Tibial artery (tissue), 4 donors: ENCODE data around the gene GUCY2F.

Experiments used
- DNase-seq, 2 donors: peaks; one replicate each; pipeline ENCODE4 v3.0.0-alpha.2; 2019
- H3K27ac ChIP-seq, 2 donors: fragments of 200-600 bp; sonication (generic) in 1 of 2; 1 replicate in 1 of 2; 2 replicates in 1 of 2; pipeline ENCODE4 v1.5.1; 2018 to 2019; ENCODE audit warnings: mild to moderate bottlenecking in 1 of 2
- H3K27me3 ChIP-seq, 2 donors: fragments of 200-600 bp; sonication (generic) in 1 of 2; one replicate each; pipeline versions ENCODE4 v1.5.1 to v1.6.0; 2016 to 2019
- H3K36me3 ChIP-seq, 3 donors: fragments of 200-600 bp; sonication (generic) in 2 of 3; one replicate each; pipeline ENCODE4 v1.5.1; 2016 to 2019; ENCODE audit warnings: mild to moderate bottlenecking in 2 of 3
- H3K4me1 ChIP-seq, 4 donors: fragments of 200-600 bp; sonication (generic) in 2 of 4; 1 replicate in 3 of 4; 2 replicates in 1 of 4; pipeline ENCODE4 v1.5.1; 2016 to 2019
- H3K4me3 ChIP-seq, 2 donors: fragments of 200-600 bp; sonication (generic) in 1 of 2; 1 replicate in 1 of 2; 2 replicates in 1 of 2; pipeline ENCODE4 v1.5.1; 2018 to 2019; ENCODE audit warnings: mild to moderate bottlenecking in 2 of 2
- H3K9me3 ChIP-seq, 3 donors: fragments of 200-600 bp; sonication (generic) in 1 of 3; one replicate each; pipeline ENCODE4 v1.5.1; 2016 to 2019
- intact Hi-C: fragments of 100-400 bp; cut with DNase I; formaldehyde crosslinking; loops from one replicate; pipeline ENCODE4 v1.15.0; 2023; ENCODE audit warnings: low total_unique reads
- TF ChIP-seq, protein P1 (sequence below), 2 experiments: fragments of 200-600 bp in 1 of 2; fragments of 450-650 bp in 1 of 2; IDR thresholded peaks; one replicate each; pipeline ENCODE4 v1.5.1; 2017 to 2019; ENCODE audit warnings: antibody characterized with exemption in 2 of 2, mild to moderate bottlenecking in 1 of 2, moderate library complexity in 1 of 2

The GUCY2F gene

DNA sequence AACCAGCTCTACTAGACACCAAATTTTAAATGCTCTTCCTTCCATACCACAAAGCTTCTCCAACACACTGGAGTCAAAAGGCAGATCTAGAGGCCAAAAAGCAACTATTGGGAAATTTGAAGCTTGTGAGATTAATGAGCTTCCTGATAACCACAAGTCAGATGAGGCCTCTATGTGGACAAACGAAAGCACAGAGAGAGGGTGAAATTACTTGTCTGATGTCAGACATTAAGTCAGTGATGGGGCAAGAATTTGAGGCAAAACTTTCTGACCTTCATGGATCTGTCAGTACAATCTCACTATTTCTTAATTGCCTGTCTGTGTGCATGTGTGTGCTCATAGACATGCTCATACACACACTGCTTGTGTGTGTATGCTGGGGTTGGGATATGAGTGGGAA is 103.6 kb downstream of the GUCY2F start:
- H3K4me1 ChIP-seq, result no peaks in the 10 kb centered on the region
- intact Hi-C loops, result no loop called here
- no peaks in the 10 kb centered on the region for H3K27me3 ChIP-seq
- no peaks in the 10 kb centered on the region for H3K9me3 ChIP-seq
- TF ChIP-seq, protein P1, sequence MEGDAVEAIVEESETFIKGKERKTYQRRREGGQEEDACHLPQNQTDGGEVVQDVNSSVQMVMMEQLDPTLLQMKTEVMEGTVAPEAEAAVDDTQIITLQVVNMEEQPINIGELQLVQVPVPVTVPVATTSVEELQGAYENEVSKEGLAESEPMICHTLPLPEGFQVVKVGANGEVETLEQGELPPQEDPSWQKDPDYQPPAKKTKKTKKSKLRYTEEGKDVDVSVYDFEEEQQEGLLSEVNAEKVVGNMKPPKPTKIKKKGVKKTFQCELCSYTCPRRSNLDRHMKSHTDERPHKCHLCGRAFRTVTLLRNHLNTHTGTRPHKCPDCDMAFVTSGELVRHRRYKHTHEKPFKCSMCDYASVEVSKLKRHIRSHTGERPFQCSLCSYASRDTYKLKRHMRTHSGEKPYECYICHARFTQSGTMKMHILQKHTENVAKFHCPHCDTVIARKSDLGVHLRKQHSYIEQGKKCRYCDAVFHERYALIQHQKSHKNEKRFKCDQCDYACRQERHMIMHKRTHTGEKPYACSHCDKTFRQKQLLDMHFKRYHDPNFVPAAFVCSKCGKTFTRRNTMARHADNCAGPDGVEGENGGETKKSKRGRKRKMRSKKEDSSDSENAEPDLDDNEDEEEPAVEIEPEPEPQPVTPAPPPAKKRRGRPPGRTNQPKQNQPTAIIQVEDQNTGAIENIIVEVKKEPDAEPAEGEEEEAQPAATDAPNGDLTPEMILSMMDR (IDR thresholded peaks at IDR 0.05), result no peak
- H3K36me3 ChIP-seq, result no peaks in the 10 kb centered on the region
- no peak overlapping the region for H3K4me3 ChIP-seq
- no peak overlapping the region for H3K27ac ChIP-seq
- no peak for DNase-seq

GRCh38 chrX:109374262-109374960 is 107.5 kb downstream of the GUCY2F start:
- no peak overlapping the region for H3K27ac ChIP-seq
- H3K4me1 ChIP-seq, result no peaks in the 10 kb centered on the region
- no peaks in the 10 kb centered on the region for H3K36me3 ChIP-seq
- H3K9me3 ChIP-seq, result no peaks in the 10 kb centered on the region
- DNase-seq, result no peak
- TF ChIP-seq, protein P1 (IDR thresholded peaks at IDR 0.05), result no peak
- H3K27me3 ChIP-seq, result no peaks in the 10 kb centered on the region
- intact Hi-C loops, result no loop called here
- H3K4me3 ChIP-seq, result no peak overlapping the region

DNA sequence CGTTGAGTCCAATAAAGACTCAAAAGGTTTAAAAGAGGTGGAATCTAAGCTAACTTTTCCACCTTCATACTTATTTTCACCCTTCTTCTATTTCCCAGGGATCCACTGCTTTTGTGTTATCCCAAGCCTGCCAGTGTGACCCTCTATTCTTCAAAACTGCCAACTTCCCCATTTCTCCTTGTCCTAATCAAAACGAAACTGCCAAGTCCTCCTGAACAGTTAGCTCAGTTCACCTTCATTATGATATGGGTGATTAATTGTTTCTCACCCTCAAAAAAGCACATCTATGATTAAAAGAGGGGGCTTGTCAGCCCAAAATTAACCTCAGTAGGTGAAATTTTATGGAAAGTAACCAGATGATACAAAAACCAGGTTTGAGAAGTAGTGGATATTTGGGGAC is 108.4 kb downstream of the GUCY2F start:
- TF ChIP-seq, protein P1 (IDR thresholded peaks at IDR 0.05), result no peak
- H3K36me3 ChIP-seq, result no peaks in the 10 kb centered on the region
- H3K9me3 ChIP-seq, result no peaks in the 10 kb centered on the region
- no peak overlapping the region for H3K4me3 ChIP-seq
- no peak overlapping the region for H3K27ac ChIP-seq
- H3K4me1 ChIP-seq, result no peaks in the 10 kb centered on the region
- intact Hi-C loops, result no loop called here
- DNase-seq, result no peak
- H3K27me3 ChIP-seq, result no peaks in the 10 kb centered on the region

- no peaks in the 10 kb centered on the region for H3K9me3 ChIP-seq
- no peaks in the 10 kb centered on the region for H3K4me1 ChIP-seq
- H3K27me3 ChIP-seq, result no peaks in the 10 kb centered on the region
- no peak overlapping the region for H3K4me3 ChIP-seq
- TF ChIP-seq, protein P1 (IDR thresholded peaks at IDR 0.05), result no peak
- H3K27ac ChIP-seq, result no peak overlapping the region
- DNase-seq, result no peak
- H3K36me3 ChIP-seq, result no peaks in the 10 kb centered on the region
- intact Hi-C loops, result no loop called here
Measured at GRCh38 chrX:109372716-109373115, 109.2 kb downstream of the GUCY2F start.

DNA sequence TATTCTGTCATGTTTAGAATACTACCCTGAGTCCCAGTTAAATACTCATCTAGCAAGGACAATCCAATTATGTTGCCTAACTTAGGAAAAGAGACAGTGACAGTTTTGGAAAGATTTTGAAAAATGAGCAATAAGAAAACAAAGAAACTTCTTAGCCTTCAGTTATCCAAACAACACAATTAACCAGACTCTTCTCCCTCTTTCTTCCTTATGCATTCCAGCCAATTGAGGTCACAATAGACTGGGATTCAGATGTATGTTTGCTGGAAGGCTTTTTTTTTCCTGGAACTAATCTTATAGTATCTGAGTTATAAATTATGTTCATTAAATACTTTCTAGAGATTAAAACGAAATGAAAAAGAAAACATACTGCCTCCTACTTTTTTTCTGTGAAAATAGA is 109.6 kb downstream of the GUCY2F start:
- Histone ChIP-seq H3K27me3 (no peaks in the 10 kb centered on the region), H3K36me3 (no peaks in the 10 kb centered on the region), H3K9me3 (no peaks in the 10 kb centered on the region), H3K4me1 (no peaks in the 10 kb centered on the region), H3K4me3 (no peak overlapping the region), H3K27ac (no peak overlapping the region)
- TF ChIP-seq, protein P1 (IDR thresholded peaks at IDR 0.05), result no peak
- no peak for DNase-seq
- intact Hi-C loops, result no loop called here

- Histone ChIP-seq H3K36me3 (no peaks in the 10 kb centered on the region), H3K27ac (no peak overlapping the region), H3K9me3 (peaks cover 0 to 7% (median 6%) of the 10 kb centered on the region in 3 donors), H3K4me1 (no peaks in the 10 kb centered on the region), H3K27me3 (no peaks in the 10 kb centered on the region), H3K4me3 (no peak overlapping the region)
- TF ChIP-seq, protein P1 (IDR thresholded peaks at IDR 0.05), result no peak
- DNase-seq, result no peak
- intact Hi-C loops, result no loop called here
Measured at GRCh38 chrX:109362101-109362500, 119.8 kb downstream of the GUCY2F start.
